Natural killer cell (primary cell): ENCODE data around the gene ARFGAP3. TPM values are rescaled to one million over a fixed set of nuclear protein-coding genes. Genes with fewer than 3 reads are reported as not detected.
A peak's percentile ranks its signal among the peaks of the same experiment; 100 is the strongest.

ENCODE experiments used
- ATAC-seq, 3 donors: fragments of 150-1000 bp in 2 of 3; fragments of 200-7000 bp in 1 of 3; cut with Tn5 transposase; 1 replicate in 1 of 3; 2 replicates in 2 of 3; pipeline ENCODE4 v1.10.0; 2021; ENCODE audit warnings: mild to moderate bottlenecking in 2 of 3, moderate library complexity in 2 of 3
- DNase-seq, 2 donors: peaks; one replicate each; pipeline versions ENCODE4 v3.0.0 to v3.0.0-alpha.2; 2013 to 2021; ENCODE audit warnings: mixed read lengths in 1 of 2
- H3K27ac ChIP-seq: one replicate; pipeline ENCODE4 v1.5.1; 2013; ENCODE audit warnings: mild to moderate bottlenecking, low read length
- H3K27me3 ChIP-seq: one replicate; pipeline ENCODE4 v1.6.1; 2013; ENCODE audit warnings: low read length; ENCODE audit not compliant: control insufficient read depth, insufficient read depth
- H3K36me3 ChIP-seq: one replicate; pipeline ENCODE4 v1.6.1; 2013; ENCODE audit warnings: low read length; ENCODE audit not compliant: control insufficient read depth, insufficient read depth
- H3K4me1 ChIP-seq: one replicate; pipeline ENCODE4 v1.6.1; 2013; ENCODE audit warnings: low read length; ENCODE audit not compliant: control insufficient read depth, insufficient read depth
- H3K4me3 ChIP-seq: one replicate; pipeline ENCODE4 v1.5.1; 2013; ENCODE audit warnings: low read length
- H3K9me3 ChIP-seq: one replicate; pipeline ENCODE4 v1.6.1; 2013; ENCODE audit warnings: low read length; ENCODE audit not compliant: control insufficient read depth, insufficient read depth
- H3K27ac Mint-ChIP-seq, 2 donors: one replicate each; pipeline ENCODE4 v1.8.0; 2022; ENCODE audit warnings: mild to moderate bottlenecking in 2 of 2, mixed read lengths in 2 of 2, moderate library complexity in 1 of 2
- H3K27me3 Mint-ChIP-seq, 2 donors: one replicate each; pipeline ENCODE4 v1.8.0; 2022; ENCODE audit warnings: low read depth in 2 of 2, mixed read lengths in 2 of 2
- H3K36me3 Mint-ChIP-seq: one replicate; pipeline ENCODE4 v1.8.0; 2022; ENCODE audit warnings: mixed read lengths
- H3K4me1 Mint-ChIP-seq, 2 donors: one replicate each; pipeline ENCODE4 v1.8.0; 2022; ENCODE audit warnings: mixed read lengths in 2 of 2
- H3K4me3 Mint-ChIP-seq: one replicate; pipeline ENCODE4 v1.8.0; 2022; ENCODE audit warnings: mild to moderate bottlenecking, moderate library complexity, mixed read lengths
- H3K9me3 Mint-ChIP-seq, 2 donors: one replicate each; pipeline ENCODE4 v1.8.0; 2022; ENCODE audit warnings: mixed read lengths in 2 of 2
- CTCF ChIP-seq: fragments of 200-600 bp; IDR thresholded peaks from one replicate; pipeline ENCODE4 v1.8.0; 2022; ENCODE audit warnings: antibody characterized with exemption
- WGBS: methylation state at CpG from one replicate; pipeline ENCODE4 v1.1.7; 2013; ENCODE audit warnings: missing lambda C conversion rate; ENCODE audit not compliant: insufficient coverage; 5-methylcytosine and 5-hydroxymethylcytosine counted together
- intact Hi-C: fragments of 100-400 bp; cut with micrococcal nuclease; formaldehyde crosslinking; loops from one replicate; pipeline ENCODE4 v1.14.2; 2022
- total RNA-seq, 4 donors: library from RNA; stranded (reverse); fragments of 120-200 nt in 1 of 4; gene quantifications; one replicate each; pipeline versions ENCODE4 v1.2.3 to v1.2.4, GENCODE V29; 2013 to 2022

ARFGAP3 gene
- total RNA-seq, result 10 to 100 TPM; 46.3 to 58.0 (median 53.8) TPM
- total RNA-seq (2013), result 57.6 TPM

- intact Hi-C loops, result loop anchor here (1.0 to 2.0 kb wide), 2 partner anchors 28 to 58 kb away; no protein-coding TSS in a partner anchor
- ATAC-seq (peak; percentile 90 to 98 (median 91)), DNase-seq (peak; percentile 98)
- Mint-ChIP-seq H3K27ac (peak within 1 kb of the TSS; percentile 93 to 94), H3K36me3 (no peaks in the 10 kb centered on the region), H3K27me3 (no peaks in the 10 kb centered on the region), H3K4me3 (peak within 1 kb of the TSS; percentile 93), H3K9me3 (no peaks in the 10 kb centered on the region), H3K4me1 (peaks cover 10 to 17% of the 10 kb centered on the region in 2 donors)
- Histone ChIP-seq H3K4me3 (peak within 1 kb of the TSS; percentile 72), H3K4me1 (peaks cover 23% of the 10 kb centered on the region), H3K36me3 (no peaks in the 10 kb centered on the region), H3K27ac (peak within 1 kb of the TSS; percentile 96), H3K9me3 (no peaks in the 10 kb centered on the region), H3K27me3 (no peaks in the 10 kb centered on the region)
- TF ChIP-seq CTCF, result no peak
- 7% methylated on average over 111 of the region's 111 CpGs for WGBS
Observed at GRCh38 chr22:42856865-42857704, at the start of gene ARFGAP3. Gene ARFGAP3 (minus strand): TSS chr22:42857273. CDS start chr22:42857182, 91 bp downstream.

- H3K4me1 ChIP-seq, result no peaks in the 10 kb centered on the region
- 95% methylated on average over 5 of the region's 5 CpGs for WGBS
- no peak for DNase-seq
- no peaks in the 10 kb centered on the region for H3K27me3 Mint-ChIP-seq
- no peaks in the 10 kb centered on the region for H3K9me3 Mint-ChIP-seq
- H3K4me3 Mint-ChIP-seq, result no peak overlapping the region
- peaks cover 15% of the 10 kb centered on the region for H3K36me3 ChIP-seq
- H3K36me3 Mint-ChIP-seq, result no peaks in the 10 kb centered on the region
- H3K4me1 Mint-ChIP-seq, result peaks cover 0 to 9% of the 10 kb centered on the region in 2 donors
- no peak overlapping the region for H3K27ac Mint-ChIP-seq
- intact Hi-C loops, result no loop called here
- no peak for TF ChIP-seq CTCF
- no peak overlapping the region for H3K27ac ChIP-seq
- H3K9me3 ChIP-seq, result no peaks in the 10 kb centered on the region
- no peaks in the 10 kb centered on the region for H3K27me3 ChIP-seq
- no peak for ATAC-seq
- H3K4me3 ChIP-seq, result no peak overlapping the region
Observed at GRCh38 chr22:42905702-42906183, 48.7 kb upstream of the ARFGAP3 start.

- Histone ChIP-seq H3K9me3 (no peaks in the 10 kb centered on the region), H3K4me1 (no peaks in the 10 kb centered on the region), H3K27me3 (no peaks in the 10 kb centered on the region), H3K36me3 (peaks cover 15% of the 10 kb centered on the region), H3K27ac (no peak overlapping the region), H3K4me3 (no peak overlapping the region)
- H3K36me3 Mint-ChIP-seq, result no peaks in the 10 kb centered on the region
- peaks cover 0 to 9% of the 10 kb centered on the region in 2 donors for H3K4me1 Mint-ChIP-seq
- no peaks in the 10 kb centered on the region for H3K9me3 Mint-ChIP-seq
- WGBS, result 80% methylated on average over 13 of the region's 13 CpGs
- intact Hi-C loops, result no loop called here
- no peaks in the 10 kb centered on the region for H3K27me3 Mint-ChIP-seq
- TF ChIP-seq CTCF, result no peak
- DNase-seq (no peak), ATAC-seq (no peak)
- no peak overlapping the region for H3K27ac Mint-ChIP-seq
- no peak overlapping the region for H3K4me3 Mint-ChIP-seq
Observed at GRCh38 chr22:42905217-42905616, 48.1 kb upstream of the ARFGAP3 start.
